GM19239 (cell line): ENCODE data around the gene RETREG1.

ENCODE experiments used
- DNase-seq: peaks from one replicate; pipeline ENCODE4 v3.0.0; 2011; ENCODE audit warnings: low spot score; ENCODE audit not compliant: insufficient read length
- FAIRE-seq: peaks from 2 replicates; lab custom pipeline; 2011; peaks lifted over from hg19 to GRCh38; lab: Jason Lieb, UNC

RETREG1 gene

GRCh38 chr5:16538006-16538405 lies 78.8 kb downstream of the RETREG1 start:
- no peak for DNase-seq
- no peak for FAIRE-seq

GRCh38 chr5:16536818-16537217 lies 80.0 kb downstream of the RETREG1 start:
- FAIRE-seq (no peak), DNase-seq (no peak)

- DNase-seq (no peak), FAIRE-seq (no peak)
Observed at GRCh38 chr5:16536246-16536645, 80.6 kb downstream of the RETREG1 start.

GRCh38 chr5:16534280-16534679 lies 82.5 kb downstream of the RETREG1 start:
- DNase-seq = no peak
- FAIRE-seq = no peak

- no peak for FAIRE-seq
- no peak for DNase-seq
Observed at GRCh38 chr5:16531063-16531648, 85.6 kb downstream of the RETREG1 start.

- DNase-seq (no peak), FAIRE-seq (no peak)
Observed at GRCh38 chr5:16529306-16529705, 87.5 kb downstream of the RETREG1 start.

- DNase-seq = no peak
- FAIRE-seq = no peak
Observed at GRCh38 chr5:16528382-16529110, 88.3 kb downstream of the RETREG1 start.

GRCh38 chr5:16525651-16526050 lies 91.1 kb downstream of the RETREG1 start:
- FAIRE-seq = no peak
- DNase-seq = no peak

- FAIRE-seq (no peak), DNase-seq (no peak)
Observed at GRCh38 chr5:16524286-16524685, 92.5 kb downstream of the RETREG1 start.

GRCh38 chr5:16521521-16522483 lies 95.0 kb downstream of the RETREG1 start:
- DNase-seq (no peak), FAIRE-seq (no peak)

GRCh38 chr5:16520841-16521240 lies 96.0 kb downstream of the RETREG1 start:
- no peak for FAIRE-seq
- no peak for DNase-seq

GRCh38 chr5:16519435-16519834 lies 97.4 kb downstream of the RETREG1 start:
- no peak for DNase-seq
- FAIRE-seq = no peak

GRCh38 chr5:16518606-16519005 lies 98.2 kb downstream of the RETREG1 start:
- DNase-seq (no peak), FAIRE-seq (no peak)

GRCh38 chr5:16515532-16515931 lies 101.3 kb downstream of the RETREG1 start:
- DNase-seq (no peak), FAIRE-seq (no peak)

GRCh38 chr5:16510098-16510497 lies 106.7 kb downstream of the RETREG1 start:
- DNase-seq (no peak), FAIRE-seq (no peak)

- no peak for DNase-seq
Observed at GRCh38 chr5:16508730-16509531, 107.9 kb downstream of the RETREG1 start.

GRCh38 chr5:16507716-16508115 lies 109.1 kb downstream of the RETREG1 start:
- FAIRE-seq = no peak
- no peak for DNase-seq

More at GRCh38 chr5:16508730-16509531, 107.9 kb downstream of the RETREG1 start:
- no peak for FAIRE-seq

GRCh38 chr5:16505904-16506303 lies 110.9 kb downstream of the RETREG1 start:
- DNase-seq (no peak), FAIRE-seq (no peak)

GRCh38 chr5:16505140-16505891 lies 111.5 kb downstream of the RETREG1 start:
- DNase-seq = no peak
- FAIRE-seq = no peak
